Measurements from ENCODE around the gene TGFBRAP1. TPM values are rescaled to one million over a fixed set of nuclear protein-coding genes. Genes with fewer than 3 reads are reported as not detected.

The TGFBRAP1 gene
- total RNA-seq, 1 experiment from 2014 or later, result 19.3 TPM

DNA sequence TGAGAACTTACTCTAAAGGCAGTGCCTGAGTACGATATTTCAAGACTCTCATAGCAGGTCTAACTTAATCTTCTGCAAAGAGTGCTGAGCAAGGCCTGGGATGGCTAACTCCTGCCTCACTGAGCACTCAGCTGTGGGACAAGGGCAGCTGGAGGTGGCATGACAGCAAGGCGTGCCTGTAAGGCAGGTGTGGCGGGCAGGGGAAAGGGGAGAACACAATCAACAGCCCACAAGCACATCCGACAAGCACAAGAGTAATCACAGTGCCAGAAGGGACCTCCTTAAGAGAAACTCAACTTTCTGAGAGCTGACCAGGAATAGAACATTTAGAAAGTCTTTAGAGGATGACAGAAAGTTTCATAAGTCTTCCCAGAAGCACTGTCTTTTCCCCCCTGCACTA is 46.0 kb downstream of the TGFBRAP1 start:
- intact Hi-C loops (cut with micrococcal nuclease), result no loop called here
- POLR2A ChIA-PET, result no interaction called here
- CTCF ChIA-PET, result interaction anchor here (0.6 to 4.2 kb wide), 4 partner anchors 8 to 248 kb away, joined by 3 to 20 read pairs (median 3); no protein-coding TSS in a partner anchor
- TF ChIP-seq, protein P1, sequence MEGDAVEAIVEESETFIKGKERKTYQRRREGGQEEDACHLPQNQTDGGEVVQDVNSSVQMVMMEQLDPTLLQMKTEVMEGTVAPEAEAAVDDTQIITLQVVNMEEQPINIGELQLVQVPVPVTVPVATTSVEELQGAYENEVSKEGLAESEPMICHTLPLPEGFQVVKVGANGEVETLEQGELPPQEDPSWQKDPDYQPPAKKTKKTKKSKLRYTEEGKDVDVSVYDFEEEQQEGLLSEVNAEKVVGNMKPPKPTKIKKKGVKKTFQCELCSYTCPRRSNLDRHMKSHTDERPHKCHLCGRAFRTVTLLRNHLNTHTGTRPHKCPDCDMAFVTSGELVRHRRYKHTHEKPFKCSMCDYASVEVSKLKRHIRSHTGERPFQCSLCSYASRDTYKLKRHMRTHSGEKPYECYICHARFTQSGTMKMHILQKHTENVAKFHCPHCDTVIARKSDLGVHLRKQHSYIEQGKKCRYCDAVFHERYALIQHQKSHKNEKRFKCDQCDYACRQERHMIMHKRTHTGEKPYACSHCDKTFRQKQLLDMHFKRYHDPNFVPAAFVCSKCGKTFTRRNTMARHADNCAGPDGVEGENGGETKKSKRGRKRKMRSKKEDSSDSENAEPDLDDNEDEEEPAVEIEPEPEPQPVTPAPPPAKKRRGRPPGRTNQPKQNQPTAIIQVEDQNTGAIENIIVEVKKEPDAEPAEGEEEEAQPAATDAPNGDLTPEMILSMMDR (IDR thresholded peaks at IDR 0.05; ENCODE audit: unreplicated experiment), result no peak
- Mint-ChIP-seq H3K9me3 (ENCODE audit: unreplicated experiment) (no peaks in the 10 kb centered on the region), H3K4me1 (ENCODE audit: insufficient read depth, unreplicated experiment) (no peaks in the 10 kb centered on the region), H3K36me3 (ENCODE audit: insufficient read depth, unreplicated experiment) (peaks cover 50% of the 10 kb centered on the region), H3K27ac (ENCODE audit: low read depth, unreplicated experiment) (no peak overlapping the region), H3K27me3 (ENCODE audit: insufficient read depth, unreplicated experiment) (no peaks in the 10 kb centered on the region), H3K4me3 (ENCODE audit: unreplicated experiment) (no peak overlapping the region)
- BruUV-seq (replicated peaks), result no TSS peak
- DNase-seq (ENCODE audit: unreplicated experiment), result no peak

DNA sequence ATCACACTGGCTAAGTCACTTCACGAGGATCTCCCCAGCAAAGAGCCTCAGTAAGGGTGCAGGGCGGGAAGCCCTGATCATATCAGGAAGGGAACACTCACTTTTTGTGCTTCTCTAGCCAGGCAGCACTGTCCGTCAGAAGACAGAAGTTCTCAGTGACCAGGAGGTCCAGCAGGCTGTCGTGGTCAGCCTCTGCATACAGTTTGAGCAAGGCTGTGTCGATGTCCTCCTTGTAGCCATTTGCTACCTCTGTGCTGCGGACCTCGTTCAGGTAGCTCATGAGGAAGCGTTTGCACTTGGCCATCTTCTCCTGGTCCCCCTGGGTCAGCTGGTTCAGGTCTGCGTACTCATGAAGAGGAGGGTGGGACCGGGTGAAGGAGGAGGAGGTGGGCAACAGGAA is 49.3 kb downstream of the TGFBRAP1 start:
- BruUV-seq (replicated peaks), result no TSS peak
- H3K27ac Mint-ChIP-seq (ENCODE audit: low read depth, unreplicated experiment), result no peak overlapping the region
- no peaks in the 10 kb centered on the region for H3K9me3 Mint-ChIP-seq (ENCODE audit: unreplicated experiment)
- H3K4me1 Mint-ChIP-seq (ENCODE audit: insufficient read depth, unreplicated experiment), result no peaks in the 10 kb centered on the region
- H3K36me3 Mint-ChIP-seq (ENCODE audit: insufficient read depth, unreplicated experiment), result peaks cover 63% of the 10 kb centered on the region
- CTCF ChIA-PET, result interaction anchor here (0.6 to 4.2 kb wide), 3 partner anchors 13 to 165 kb away, joined by 3 to 20 read pairs (median 5); no protein-coding TSS in a partner anchor
- intact Hi-C loops (cut with micrococcal nuclease), result no loop called here
- H3K4me3 Mint-ChIP-seq (ENCODE audit: unreplicated experiment), result no peak overlapping the region
- POLR2A ChIA-PET, result no interaction called here
- no peak for DNase-seq (ENCODE audit: unreplicated experiment)
- no peaks in the 10 kb centered on the region for H3K27me3 Mint-ChIP-seq (ENCODE audit: insufficient read depth, unreplicated experiment)
- TF ChIP-seq, protein P1 (IDR thresholded peaks at IDR 0.05; ENCODE audit: unreplicated experiment), result no peak

DNA sequence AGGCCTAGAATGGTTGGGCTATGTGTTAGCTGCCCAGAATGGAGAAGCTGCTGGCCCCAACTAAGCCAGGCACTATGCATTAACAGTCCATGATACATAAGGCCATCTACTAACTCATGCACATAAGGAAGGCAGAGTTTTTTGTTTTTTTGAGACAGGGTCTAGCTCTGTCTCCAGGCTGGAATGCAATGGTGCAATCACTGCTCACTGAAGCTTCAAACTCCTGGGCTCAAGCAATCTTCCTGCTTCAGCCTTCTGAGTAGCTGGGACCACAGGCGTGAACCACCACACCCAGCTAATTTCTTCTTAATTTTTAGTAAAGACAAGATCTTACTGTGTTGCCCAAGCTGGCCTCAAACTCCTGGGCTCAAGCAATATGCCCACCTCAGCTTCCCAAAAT is 50.4 kb downstream of the TGFBRAP1 start:
- Mint-ChIP-seq H3K36me3 (ENCODE audit: insufficient read depth, unreplicated experiment) (peaks cover 65% of the 10 kb centered on the region), H3K27me3 (ENCODE audit: insufficient read depth, unreplicated experiment) (no peaks in the 10 kb centered on the region), H3K4me3 (ENCODE audit: unreplicated experiment) (no peak overlapping the region), H3K27ac (ENCODE audit: low read depth, unreplicated experiment) (no peak overlapping the region), H3K4me1 (ENCODE audit: insufficient read depth, unreplicated experiment) (no peaks in the 10 kb centered on the region), H3K9me3 (ENCODE audit: unreplicated experiment) (no peaks in the 10 kb centered on the region)
- ChIA-PET POLR2A (no interaction called here), CTCF (interaction anchor here (0.6 to 1.1 kb wide), 3 partner anchors 43 to 747 kb away, joined by 3 to 4 read pairs (median 3); no protein-coding TSS in a partner anchor)
- no peak for DNase-seq (ENCODE audit: unreplicated experiment)
- TF ChIP-seq, protein P1 (IDR thresholded peaks at IDR 0.05; ENCODE audit: unreplicated experiment), result no peak
- BruUV-seq (replicated peaks), result no TSS peak
- intact Hi-C loops (cut with micrococcal nuclease), result no loop called here

DNA sequence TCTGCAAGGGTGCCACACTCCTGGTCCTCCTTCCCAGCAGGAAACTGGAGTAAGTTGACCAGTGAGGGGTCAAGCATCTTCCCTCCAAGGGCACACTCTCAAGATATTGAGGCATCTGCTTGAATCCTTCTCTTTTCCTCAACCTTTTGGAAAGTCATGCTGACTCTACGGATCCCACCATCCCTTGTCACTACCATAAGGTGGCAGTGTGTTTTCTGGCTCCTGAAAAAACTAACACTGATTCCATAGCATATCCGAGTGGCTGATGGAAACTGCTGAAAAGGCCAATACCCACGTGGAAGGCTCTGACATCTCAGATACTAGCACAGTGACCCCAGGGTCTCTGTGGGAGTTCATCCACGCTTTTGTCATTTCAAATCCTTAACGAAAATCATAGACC is 50.9 kb downstream of the TGFBRAP1 start:
- POLR2A ChIA-PET, result no interaction called here
- intact Hi-C loops (cut with micrococcal nuclease), result no loop called here
- H3K27me3 Mint-ChIP-seq (ENCODE audit: insufficient read depth, unreplicated experiment), result no peaks in the 10 kb centered on the region
- H3K4me3 Mint-ChIP-seq (ENCODE audit: unreplicated experiment), result no peak overlapping the region
- H3K4me1 Mint-ChIP-seq (ENCODE audit: insufficient read depth, unreplicated experiment), result no peaks in the 10 kb centered on the region
- CTCF ChIA-PET, result interaction anchor here (0.6 to 1.1 kb wide), 6 partner anchors 16 to 243 kb away, joined by 3 to 4 read pairs (median 3); no protein-coding TSS in a partner anchor
- TF ChIP-seq, protein P1 (IDR thresholded peaks at IDR 0.05; ENCODE audit: unreplicated experiment), result no peak
- no peaks in the 10 kb centered on the region for H3K9me3 Mint-ChIP-seq (ENCODE audit: unreplicated experiment)
- no peak for DNase-seq (ENCODE audit: unreplicated experiment)
- H3K27ac Mint-ChIP-seq (ENCODE audit: low read depth, unreplicated experiment), result no peak overlapping the region
- no TSS peak for BruUV-seq (replicated peaks)
- peaks cover 70% of the 10 kb centered on the region for H3K36me3 Mint-ChIP-seq (ENCODE audit: insufficient read depth, unreplicated experiment)
